ENCODE measurements around the gene IMMP1L.

DNA sequence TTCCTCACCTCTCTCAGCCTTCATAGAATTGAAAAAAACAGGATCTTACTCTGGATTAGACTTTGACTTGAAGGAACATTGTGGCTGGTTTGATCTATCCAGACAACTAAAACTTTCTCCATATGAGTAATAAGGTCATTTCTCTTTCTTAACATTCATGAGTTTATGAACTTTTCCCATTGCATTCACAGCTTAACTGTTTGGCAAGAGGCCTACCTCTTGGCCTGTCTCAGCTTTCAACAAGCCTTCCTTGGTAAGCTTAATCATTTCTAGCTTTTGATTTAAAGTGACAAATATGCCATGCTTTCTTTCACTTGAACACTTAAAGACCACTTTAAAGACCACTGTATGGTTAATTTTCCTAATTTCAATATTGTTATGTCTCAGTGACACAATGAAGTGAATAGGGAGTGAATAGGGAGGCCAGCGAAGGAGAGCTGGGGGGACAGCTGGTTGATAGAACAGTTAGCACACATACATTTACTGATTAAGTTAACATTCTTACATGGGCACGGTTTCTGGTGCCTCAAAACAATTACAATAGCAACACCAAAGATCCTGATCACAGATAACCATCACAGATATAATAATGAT lies 17.0 kb downstream of the IMMP1L start:
- TF ChIP-seq, protein P1, sequence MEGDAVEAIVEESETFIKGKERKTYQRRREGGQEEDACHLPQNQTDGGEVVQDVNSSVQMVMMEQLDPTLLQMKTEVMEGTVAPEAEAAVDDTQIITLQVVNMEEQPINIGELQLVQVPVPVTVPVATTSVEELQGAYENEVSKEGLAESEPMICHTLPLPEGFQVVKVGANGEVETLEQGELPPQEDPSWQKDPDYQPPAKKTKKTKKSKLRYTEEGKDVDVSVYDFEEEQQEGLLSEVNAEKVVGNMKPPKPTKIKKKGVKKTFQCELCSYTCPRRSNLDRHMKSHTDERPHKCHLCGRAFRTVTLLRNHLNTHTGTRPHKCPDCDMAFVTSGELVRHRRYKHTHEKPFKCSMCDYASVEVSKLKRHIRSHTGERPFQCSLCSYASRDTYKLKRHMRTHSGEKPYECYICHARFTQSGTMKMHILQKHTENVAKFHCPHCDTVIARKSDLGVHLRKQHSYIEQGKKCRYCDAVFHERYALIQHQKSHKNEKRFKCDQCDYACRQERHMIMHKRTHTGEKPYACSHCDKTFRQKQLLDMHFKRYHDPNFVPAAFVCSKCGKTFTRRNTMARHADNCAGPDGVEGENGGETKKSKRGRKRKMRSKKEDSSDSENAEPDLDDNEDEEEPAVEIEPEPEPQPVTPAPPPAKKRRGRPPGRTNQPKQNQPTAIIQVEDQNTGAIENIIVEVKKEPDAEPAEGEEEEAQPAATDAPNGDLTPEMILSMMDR (IDR thresholded peaks at IDR 0.05; ENCODE audit: low read length): no peak
- TF ChIP-seq EZH2 (optimal IDR thresholded peaks at IDR 0.05; ENCODE audit: low read depth, low read length): no peak
